Measurements from ENCODE around the gene MALL.
"Not testable (repeated sequence)": the region's sequence is repeated elsewhere in the genome, so short reads cannot be mapped to it uniquely, and the experiment has no call there.

The MALL gene

GRCh38 chr2:110059694-110060358 lies 55.8 kb downstream of the MALL start:
- not testable (repeated sequence) for H3K4me1 Mint-ChIP-seq; H3K27ac Mint-ChIP-seq; H3K4me3 Mint-ChIP-seq; H3K27me3 Mint-ChIP-seq; H3K36me3 Mint-ChIP-seq; DNase-seq (ENCODE audit: low spot score in 2 of 2); ATAC-seq (ENCODE audit: low read depth); H3K9me3 Mint-ChIP-seq

DNA sequence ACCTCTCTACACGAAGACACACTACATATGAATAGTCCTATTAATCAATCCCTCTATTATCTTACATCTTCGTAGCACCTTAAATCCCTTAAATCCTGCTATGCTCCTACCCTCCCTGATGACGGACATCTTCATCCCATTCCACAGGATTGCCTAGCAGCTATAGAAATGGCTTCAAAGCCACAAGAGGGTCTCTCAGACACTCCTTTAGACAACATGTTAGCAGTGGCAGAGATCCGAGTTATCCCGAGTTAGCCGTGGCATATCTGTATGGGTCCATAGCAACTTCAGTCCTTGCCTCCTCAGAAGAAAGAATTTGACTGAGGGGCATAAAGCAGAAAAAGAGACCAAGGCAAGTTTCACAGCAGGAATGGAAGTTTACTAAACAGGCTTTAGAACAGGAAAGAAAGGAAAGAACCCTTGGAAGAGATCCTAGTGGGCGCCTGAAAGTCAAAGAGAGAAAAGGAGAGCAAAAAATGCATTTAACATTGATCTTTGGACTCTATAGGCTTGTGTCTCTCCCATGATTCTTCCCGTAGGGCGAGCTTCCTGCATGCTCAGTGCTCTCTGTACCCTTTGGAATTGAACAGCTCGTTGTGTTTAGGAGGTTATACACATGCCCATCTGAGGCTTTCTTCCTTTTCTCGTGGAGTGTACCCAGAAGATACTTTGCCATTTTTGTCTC lies 56.5 kb downstream of the MALL start:
- not testable (repeated sequence) for H3K4me1 Mint-ChIP-seq; H3K4me3 Mint-ChIP-seq; H3K9me3 Mint-ChIP-seq; ATAC-seq (ENCODE audit: low read depth); H3K36me3 Mint-ChIP-seq; H3K27ac Mint-ChIP-seq; DNase-seq (ENCODE audit: low spot score in 2 of 2); H3K27me3 Mint-ChIP-seq

GRCh38 chr2:110058034-110058433 lies 57.6 kb downstream of the MALL start:
- H3K27ac Mint-ChIP-seq; H3K4me1 Mint-ChIP-seq; H3K9me3 Mint-ChIP-seq; H3K36me3 Mint-ChIP-seq; ATAC-seq (ENCODE audit: low read depth); H3K4me3 Mint-ChIP-seq; DNase-seq (ENCODE audit: low spot score in 2 of 2); H3K27me3 Mint-ChIP-seq: not testable (repeated sequence)

GRCh38 chr2:110055819-110056408 lies 59.7 kb downstream of the MALL start:
- not testable (repeated sequence) for H3K4me3 Mint-ChIP-seq; H3K36me3 Mint-ChIP-seq; DNase-seq (ENCODE audit: low spot score in 2 of 2)

GRCh38 chr2:110054521-110055407 lies 60.9 kb downstream of the MALL start:
- not testable (repeated sequence) for H3K27ac Mint-ChIP-seq; H3K4me1 Mint-ChIP-seq; H3K36me3 Mint-ChIP-seq; H3K27me3 Mint-ChIP-seq; DNase-seq (ENCODE audit: low spot score in 2 of 2); ATAC-seq (ENCODE audit: low read depth); H3K4me3 Mint-ChIP-seq; H3K9me3 Mint-ChIP-seq

More at GRCh38 chr2:110055819-110056408, 59.7 kb downstream of the MALL start:
- ATAC-seq (ENCODE audit: low read depth); H3K9me3 Mint-ChIP-seq; H3K4me1 Mint-ChIP-seq; H3K27ac Mint-ChIP-seq; H3K27me3 Mint-ChIP-seq: not testable (repeated sequence)

- H3K9me3 Mint-ChIP-seq; H3K4me3 Mint-ChIP-seq; H3K27ac Mint-ChIP-seq; ATAC-seq (ENCODE audit: low read depth); DNase-seq (ENCODE audit: low spot score in 2 of 2); H3K27me3 Mint-ChIP-seq; H3K4me1 Mint-ChIP-seq; H3K36me3 Mint-ChIP-seq: not testable (repeated sequence)
Observed at GRCh38 chr2:110053688-110054087, 61.9 kb downstream of the MALL start.

GRCh38 chr2:110052166-110052565 lies 63.5 kb downstream of the MALL start:
- H3K4me3 Mint-ChIP-seq; H3K9me3 Mint-ChIP-seq; H3K36me3 Mint-ChIP-seq; H3K4me1 Mint-ChIP-seq; DNase-seq (ENCODE audit: low spot score in 2 of 2); H3K27me3 Mint-ChIP-seq; H3K27ac Mint-ChIP-seq; ATAC-seq (ENCODE audit: low read depth): not testable (repeated sequence)

DNA sequence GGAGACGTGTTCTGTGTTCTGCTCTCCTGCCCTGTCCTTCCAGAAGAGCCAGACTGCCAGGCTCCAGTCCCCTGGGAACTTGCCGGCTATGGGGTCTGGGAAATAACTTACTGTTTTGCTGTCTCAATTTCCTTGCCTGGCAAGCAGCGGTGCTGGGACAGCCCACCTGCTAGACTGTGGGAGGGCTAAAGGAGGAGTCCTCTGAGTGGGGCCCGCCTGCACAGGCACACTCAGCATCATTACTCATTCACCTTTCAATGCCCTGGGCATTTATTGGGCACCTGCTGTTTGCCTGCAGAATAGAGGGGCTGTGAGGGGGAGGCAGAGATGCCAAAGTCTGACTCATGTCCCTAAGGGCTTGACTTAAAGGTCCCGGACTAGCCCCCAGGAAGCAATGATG lies 65.4 kb downstream of the MALL start:
- not testable (repeated sequence) for H3K27me3 Mint-ChIP-seq; H3K27ac Mint-ChIP-seq; H3K36me3 Mint-ChIP-seq; H3K9me3 Mint-ChIP-seq; DNase-seq (ENCODE audit: low spot score in 2 of 2); H3K4me3 Mint-ChIP-seq; ATAC-seq (ENCODE audit: low read depth); H3K4me1 Mint-ChIP-seq

- not testable (repeated sequence) for H3K36me3 Mint-ChIP-seq; H3K27ac Mint-ChIP-seq; ATAC-seq (ENCODE audit: low read depth); H3K4me3 Mint-ChIP-seq; H3K27me3 Mint-ChIP-seq; H3K4me1 Mint-ChIP-seq; DNase-seq (ENCODE audit: low spot score in 2 of 2); H3K9me3 Mint-ChIP-seq
Observed at GRCh38 chr2:110049769-110050168, 65.9 kb downstream of the MALL start.

- not testable (repeated sequence) for ATAC-seq (ENCODE audit: low read depth); DNase-seq (ENCODE audit: low spot score in 2 of 2); H3K27ac Mint-ChIP-seq; H3K27me3 Mint-ChIP-seq; H3K4me1 Mint-ChIP-seq; H3K4me3 Mint-ChIP-seq; H3K36me3 Mint-ChIP-seq; H3K9me3 Mint-ChIP-seq
Observed at GRCh38 chr2:110048255-110049197, 67.1 kb downstream of the MALL start.

DNA sequence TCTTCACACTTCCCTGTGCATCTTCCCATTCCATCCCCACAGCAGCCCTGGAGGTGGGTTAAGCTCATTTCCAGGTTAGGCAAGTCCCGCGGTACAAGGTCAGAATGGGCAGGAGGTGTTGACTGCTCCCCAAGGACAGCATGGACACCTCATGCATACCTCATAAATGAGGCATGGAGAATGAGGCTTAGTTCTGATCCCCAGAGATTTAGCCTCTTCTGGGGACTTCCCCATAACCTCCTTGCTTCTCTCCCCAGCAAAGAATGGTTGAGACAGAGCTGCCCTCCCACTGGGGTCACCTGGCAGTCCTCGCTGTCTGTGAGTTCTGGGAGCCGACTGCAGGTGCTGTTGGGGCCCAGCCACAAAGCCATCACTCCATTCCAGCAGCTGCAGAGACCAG lies 68.4 kb downstream of the MALL start:
- not testable (repeated sequence) for H3K4me1 Mint-ChIP-seq; H3K4me3 Mint-ChIP-seq; H3K27me3 Mint-ChIP-seq; H3K36me3 Mint-ChIP-seq; H3K27ac Mint-ChIP-seq; ATAC-seq (ENCODE audit: low read depth); H3K9me3 Mint-ChIP-seq; DNase-seq (ENCODE audit: low spot score in 2 of 2)

- not testable (repeated sequence) for H3K4me3 Mint-ChIP-seq; H3K27me3 Mint-ChIP-seq; ATAC-seq (ENCODE audit: low read depth); H3K9me3 Mint-ChIP-seq; H3K36me3 Mint-ChIP-seq; H3K4me1 Mint-ChIP-seq; DNase-seq (ENCODE audit: low spot score in 2 of 2); H3K27ac Mint-ChIP-seq
Observed at GRCh38 chr2:110041941-110042660, 73.5 kb downstream of the MALL start.

- H3K27ac Mint-ChIP-seq; H3K9me3 Mint-ChIP-seq; H3K4me3 Mint-ChIP-seq; H3K27me3 Mint-ChIP-seq; ATAC-seq (ENCODE audit: low read depth); H3K4me1 Mint-ChIP-seq; DNase-seq (ENCODE audit: low spot score in 2 of 2); H3K36me3 Mint-ChIP-seq: not testable (repeated sequence)
Observed at GRCh38 chr2:110037336-110037735, 78.3 kb downstream of the MALL start.

Data from memory B cell (primary cell).